GM18909 (cell line): ENCODE results near the gene C1orf198.

Source experiments
- ATAC-seq: cut with Tn5 transposase; IDR thresholded peaks from one replicate; pipeline ENCODE4 v1.9.1; 2021; ENCODE audit warnings: mild to moderate bottlenecking; ENCODE audit not compliant: unreplicated experiment, poor library complexity

The C1orf198 gene, protein sequence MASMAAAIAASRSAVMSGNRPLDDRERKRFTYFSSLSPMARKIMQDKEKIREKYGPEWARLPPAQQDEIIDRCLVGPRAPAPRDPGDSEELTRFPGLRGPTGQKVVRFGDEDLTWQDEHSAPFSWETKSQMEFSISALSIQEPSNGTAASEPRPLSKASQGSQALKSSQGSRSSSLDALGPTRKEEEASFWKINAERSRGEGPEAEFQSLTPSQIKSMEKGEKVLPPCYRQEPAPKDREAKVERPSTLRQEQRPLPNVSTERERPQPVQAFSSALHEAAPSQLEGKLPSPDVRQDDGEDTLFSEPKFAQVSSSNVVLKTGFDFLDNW

DNA sequence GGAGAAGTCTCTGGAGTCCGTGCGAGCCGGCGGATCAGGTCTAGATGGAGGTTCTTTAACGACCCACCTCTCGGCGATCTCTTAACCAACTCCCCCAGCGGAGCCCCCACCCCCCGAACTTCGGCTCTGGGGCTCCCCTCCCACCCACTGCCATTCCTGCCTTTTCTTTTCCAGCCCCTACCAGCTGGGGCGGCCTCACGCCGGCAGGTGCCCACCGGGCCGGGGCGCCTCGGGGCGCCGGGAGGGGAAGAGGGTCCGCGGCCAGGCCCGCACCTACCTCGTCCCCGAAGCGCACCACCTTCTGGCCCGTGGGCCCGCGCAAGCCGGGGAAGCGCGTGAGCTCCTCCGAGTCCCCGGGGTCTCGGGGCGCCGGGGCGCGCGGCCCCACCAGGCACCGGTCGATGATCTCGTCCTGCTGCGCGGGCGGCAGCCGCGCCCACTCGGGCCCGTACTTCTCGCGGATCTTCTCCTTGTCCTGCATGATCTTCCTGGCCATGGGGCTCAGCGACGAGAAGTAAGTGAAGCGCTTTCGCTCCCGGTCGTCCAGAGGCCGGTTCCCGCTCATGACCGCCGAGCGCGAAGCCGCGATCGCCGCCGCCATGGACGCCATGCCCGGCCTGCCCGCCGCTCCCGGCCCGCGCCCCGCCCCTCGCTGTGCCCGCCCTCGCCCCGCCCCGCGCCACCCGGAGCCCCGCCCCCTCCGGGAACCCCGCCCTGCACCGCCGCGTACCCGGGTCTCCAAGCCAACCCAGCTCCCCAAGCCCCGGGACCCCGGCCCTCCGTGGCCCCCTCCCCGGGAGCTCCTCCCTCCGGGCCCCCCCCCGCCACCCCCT lies at the start of gene C1orf198:
C1orf198 (minus strand) TSS at position 619 of the 833 bp plus-strand sequence; CDS start at position 610, 9 bp downstream.
- ATAC-seq, result peak; percentile 83

DNA sequence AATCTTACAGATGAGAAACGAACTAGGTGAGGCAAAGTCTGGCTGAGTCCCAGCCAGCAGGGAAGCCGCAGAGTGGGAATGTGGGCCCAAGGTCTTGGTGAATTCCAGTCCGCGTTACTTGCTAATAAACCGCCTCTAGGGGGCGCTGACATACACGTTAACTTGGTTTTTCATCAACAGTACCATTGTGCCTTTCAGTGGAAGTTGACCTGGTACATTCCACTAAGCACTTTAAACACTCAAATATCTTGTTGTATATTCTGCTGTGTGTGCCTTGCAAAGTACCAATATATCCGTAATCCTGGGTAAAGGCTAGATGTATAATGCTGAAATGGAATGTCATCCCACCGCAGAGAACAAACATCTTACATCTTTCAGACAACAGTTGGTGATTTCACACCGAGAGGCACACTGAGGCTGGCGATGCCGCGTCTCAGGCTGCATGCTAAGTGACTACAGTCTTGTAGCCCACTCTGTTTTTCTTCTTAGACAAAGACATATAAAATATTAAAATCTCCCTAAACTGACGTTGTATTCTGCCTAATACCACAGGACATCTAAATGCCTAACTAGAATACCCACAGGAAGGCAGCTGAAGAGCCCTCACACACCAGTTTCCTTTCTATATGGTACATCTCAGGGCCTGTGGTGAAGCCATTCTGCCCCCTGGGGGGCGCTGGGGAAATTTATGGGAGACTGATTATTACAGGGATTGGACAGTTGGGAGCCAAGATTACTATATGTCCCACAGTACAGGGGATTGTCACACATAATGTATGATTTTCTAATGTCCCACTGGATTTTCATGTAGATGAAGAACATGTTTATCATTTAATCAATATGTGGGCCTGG lies 49.2 kb upstream of the C1orf198 start:
- ATAC-seq, result peak; percentile 59

DNA sequence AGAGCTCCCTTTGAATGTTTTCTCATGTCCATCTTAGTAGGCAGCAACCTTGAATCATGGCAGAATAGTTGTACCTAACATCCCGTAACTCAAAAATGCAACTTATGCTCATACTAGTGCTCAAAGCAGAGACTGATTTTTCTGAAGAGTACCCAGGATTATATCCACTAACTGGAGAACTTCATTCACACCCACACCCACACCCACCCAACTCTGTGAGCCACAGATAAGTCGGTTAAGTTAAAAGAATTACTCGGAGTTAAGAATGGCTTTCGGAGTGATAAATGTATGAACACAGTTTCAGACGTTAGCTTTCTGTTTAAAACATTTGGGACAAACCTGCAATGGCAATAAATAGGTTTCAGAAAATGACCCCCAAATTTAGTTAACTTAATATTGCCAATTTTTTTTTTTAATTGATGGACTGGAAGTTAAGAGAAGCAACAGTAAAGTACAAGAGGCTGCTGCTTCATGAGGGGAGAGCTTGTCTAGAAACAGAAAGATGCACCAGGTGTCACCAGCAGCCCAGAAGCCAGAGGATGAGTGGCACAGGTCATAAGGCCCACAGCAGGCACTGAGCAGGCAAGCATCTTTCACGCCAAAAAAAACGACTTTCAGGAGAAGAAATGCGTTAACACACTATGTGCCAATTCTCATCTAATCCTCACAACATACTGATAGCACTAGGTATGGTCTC lies 48.4 kb upstream of the C1orf198 start:
- ATAC-seq, result no peak

DNA sequence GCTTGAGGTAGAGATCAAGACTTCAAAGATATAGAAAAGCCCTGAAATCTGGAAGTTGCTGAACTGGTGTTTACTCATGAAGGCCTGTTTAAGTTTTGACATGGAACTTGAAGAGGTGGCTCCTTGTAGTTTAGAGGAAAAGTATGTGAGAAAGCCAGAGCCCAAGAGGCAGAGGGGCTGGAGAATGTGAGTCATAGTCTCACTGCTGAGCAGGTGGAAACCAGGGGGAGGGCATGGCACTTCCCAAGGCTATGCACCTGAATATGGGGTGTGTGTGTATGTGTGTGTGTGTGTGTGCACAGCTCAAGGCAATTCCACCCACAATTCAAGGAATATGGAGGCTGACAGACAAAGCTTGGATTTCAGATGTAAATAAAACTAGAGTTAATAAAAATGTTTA lies 46.8 kb upstream of the C1orf198 start:
- no peak for ATAC-seq

DNA sequence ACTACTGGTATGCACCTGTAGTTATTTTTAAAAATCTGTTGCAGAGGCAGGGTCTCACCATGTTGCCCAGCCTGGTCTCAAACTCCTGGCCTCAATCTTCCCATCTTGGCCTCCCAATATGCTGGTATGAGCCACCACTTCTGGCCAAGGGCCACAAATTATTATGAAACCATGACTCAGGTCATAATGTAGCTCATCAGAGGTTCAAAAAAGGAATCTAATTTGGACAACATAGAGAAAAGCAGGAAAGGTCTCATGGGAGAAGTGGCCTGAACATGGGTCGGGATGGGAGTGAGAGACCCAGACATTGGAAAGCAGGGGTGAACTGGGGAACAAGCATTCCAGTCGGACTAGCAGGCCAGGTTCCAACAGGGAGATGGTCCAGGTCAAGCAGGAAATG lies 45.2 kb upstream of the C1orf198 start:
- ATAC-seq, result no peak

DNA sequence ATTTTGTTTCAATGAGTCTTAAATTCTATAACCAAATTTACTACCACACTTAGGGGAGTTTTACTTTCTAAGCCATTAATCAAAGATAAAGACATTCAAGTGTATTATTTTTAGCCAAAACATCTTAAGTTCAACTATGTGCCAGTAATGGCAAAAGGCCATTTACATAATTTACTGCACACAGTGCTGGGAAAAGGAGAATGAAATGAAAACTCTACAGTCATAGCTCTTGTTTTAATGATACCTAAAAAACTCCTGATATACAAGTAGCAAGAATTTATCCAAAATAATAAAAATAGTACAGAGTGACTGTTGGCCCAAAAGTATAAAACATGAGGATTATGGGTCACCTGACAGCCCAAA lies 42.4 kb upstream of the C1orf198 start:
- no peak for ATAC-seq

DNA sequence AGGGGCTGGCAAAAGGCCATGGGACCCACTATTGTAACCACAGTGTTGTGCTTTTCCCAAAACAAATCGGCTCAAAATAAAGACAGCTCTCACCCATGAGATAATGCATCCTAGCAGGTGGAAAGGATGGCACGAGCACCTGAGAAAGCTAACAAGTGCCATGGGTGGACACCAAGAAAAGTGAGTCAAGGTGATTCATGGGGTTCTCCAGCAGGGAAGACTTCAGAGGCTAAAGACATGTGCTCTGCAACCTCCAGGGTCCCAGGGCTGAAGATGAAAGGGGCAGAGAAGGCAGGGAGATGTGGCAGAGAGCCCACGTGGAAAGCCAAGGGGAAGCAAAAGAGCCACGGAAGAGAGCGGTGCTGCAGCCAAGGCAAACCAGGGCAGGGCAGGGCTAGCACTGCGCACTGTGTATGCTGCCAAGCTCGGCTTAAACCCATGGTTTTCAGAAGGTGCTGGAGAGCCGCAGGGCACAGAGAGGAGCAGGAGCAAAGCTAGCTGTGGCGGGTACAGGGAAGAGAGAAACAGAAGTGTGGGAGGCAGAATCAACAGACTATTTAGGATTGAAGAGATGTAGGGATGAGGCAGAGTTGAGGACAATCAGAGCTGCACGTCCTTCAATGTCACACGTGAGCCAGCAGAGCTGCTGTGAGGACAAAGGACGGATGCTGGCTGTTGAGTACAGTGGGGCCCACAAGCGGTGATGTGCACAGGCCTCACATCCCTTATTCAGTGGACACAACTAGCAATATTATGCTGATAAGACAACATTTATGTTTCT lies 41.8 kb upstream of the C1orf198 start:
- ATAC-seq, result no peak

DNA sequence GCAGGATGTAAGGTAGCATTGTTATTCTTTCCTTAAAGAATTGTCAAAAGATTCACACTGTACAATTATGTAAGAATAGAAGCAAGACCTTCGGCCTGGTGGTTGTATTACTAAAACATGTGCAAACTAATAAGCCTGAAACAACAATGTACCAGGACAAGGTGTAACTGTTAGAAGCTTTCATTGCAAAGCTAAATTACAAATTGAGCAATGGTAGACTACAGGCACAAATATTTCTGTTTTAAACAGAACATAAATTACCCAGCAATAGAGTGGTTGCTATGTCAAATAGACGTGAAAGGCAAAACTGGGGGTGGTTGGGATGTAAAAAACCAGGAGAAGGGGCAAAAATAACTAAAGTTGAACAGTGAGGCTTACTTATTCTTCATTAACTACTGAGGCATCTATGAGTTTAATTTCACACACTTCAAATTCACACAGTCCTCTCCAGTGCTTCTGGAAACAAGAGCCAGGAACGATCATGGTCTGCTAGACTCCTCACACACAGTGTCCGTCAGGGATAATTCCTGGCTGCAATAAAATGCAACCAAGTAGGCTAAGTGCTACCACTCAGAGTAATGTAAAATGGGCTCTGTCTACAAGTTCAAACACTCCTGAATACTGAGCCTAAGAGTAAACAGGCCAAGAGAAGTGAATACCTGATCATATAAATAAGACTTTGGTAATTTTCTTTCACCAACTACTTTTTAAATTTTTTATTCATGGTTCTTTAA lies 39.3 kb upstream of the C1orf198 start:
- no peak for ATAC-seq

DNA sequence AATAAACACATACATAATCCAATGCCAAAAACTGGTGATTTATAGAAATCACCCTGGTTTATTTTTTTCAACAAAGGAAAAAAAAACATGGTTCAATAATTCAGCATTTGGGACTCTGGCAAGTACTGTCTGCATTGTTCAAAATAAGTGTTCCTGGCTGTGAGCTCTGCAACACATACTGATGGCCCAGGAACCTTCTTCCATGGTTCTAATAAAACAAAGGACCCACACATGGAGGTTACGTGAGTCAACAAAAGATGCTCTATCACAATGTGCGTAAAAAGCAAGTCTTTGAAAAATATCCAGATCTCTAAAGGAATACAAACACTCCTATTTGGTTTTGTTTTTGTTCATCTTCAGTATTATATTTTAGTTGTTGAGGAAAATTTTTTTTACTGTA lies 37.9 kb upstream of the C1orf198 start:
- ATAC-seq, result no peak

DNA sequence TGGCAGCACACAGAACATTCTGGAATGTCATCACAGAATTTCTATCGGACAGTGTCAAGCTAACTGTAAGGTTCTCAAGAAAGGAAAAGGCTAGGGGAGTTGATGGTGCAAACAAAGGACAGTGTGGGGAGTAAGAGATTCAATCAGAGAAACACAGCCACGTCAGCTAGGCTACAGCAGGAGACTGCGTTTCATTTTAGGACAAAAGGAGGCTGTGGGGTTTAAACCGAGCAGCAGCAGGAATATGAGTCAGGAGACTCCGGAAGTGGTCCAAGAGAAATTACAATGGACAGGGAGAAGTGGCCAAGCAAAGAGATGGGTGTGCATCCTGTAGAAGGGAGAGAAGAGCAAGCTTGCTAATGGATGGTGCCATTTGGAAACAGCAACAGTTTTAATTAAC lies 37.4 kb upstream of the C1orf198 start:
- no peak for ATAC-seq

DNA sequence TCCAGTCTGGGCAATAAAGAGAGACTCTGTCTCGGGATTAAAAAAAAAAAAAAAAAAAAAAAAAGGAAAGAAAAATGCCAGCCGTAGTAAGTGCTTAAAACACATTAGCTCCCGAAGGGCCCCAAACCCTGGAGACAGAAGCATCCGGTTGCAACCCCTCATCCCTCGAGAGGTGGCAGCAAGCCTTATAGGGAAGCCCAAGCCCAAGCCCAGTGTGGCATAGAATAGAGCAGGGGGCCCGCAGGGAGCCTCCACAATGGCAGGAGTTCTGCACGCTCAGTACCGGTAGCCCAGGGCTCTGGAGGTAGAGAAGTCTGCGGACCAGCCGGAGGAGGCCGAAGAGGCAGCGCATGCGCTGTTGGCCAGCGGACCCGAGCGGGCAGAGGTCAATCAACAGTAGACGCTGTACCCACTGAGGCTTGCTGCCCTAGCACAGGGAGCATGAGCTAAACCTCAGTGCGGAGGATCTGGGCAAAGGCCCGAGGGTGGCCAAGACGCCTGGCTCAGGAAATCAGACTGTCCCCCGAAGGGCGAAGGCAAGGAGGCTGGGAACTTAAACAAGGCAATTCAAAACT lies 34.1 kb upstream of the C1orf198 start:
- no peak for ATAC-seq

DNA sequence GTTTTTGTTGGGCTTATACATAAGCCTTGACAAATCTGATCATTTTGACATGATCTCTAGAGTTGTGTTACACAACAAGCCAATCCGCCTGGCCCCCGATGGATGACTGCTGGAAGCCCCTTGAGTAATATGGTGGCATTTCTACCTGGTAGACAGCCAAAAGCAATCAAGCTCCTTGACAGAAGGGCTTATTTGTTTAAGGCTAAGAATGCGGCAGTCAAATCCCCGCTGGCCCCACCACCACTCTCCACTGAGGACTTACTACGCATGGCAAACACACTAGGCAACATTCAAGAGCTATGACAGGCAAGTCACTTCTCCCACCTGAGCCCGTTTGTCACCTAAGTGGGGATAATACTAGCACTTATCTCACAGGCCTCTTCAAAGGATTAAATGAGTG lies 33.4 kb upstream of the C1orf198 start:
- ATAC-seq, result no peak

DNA sequence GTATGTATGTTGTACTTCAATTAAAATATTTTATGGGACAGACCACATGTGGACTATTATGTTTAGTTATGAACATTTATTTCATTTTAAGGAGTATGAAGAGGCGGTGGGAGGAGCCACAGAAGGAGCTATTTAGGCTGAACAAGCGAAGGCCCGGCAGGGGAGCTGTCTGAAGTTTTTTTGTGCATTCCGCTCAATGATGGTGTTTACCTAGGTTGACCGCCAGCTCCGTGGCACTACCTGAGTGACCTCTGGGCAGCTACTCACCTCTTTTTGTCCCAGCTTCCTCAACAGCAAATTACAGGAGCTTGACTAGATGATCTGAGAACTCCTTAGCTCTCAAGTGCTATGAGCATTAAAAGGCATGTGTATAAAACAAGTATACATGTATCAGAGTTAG lies 32.7 kb upstream of the C1orf198 start:
- no peak for ATAC-seq

DNA sequence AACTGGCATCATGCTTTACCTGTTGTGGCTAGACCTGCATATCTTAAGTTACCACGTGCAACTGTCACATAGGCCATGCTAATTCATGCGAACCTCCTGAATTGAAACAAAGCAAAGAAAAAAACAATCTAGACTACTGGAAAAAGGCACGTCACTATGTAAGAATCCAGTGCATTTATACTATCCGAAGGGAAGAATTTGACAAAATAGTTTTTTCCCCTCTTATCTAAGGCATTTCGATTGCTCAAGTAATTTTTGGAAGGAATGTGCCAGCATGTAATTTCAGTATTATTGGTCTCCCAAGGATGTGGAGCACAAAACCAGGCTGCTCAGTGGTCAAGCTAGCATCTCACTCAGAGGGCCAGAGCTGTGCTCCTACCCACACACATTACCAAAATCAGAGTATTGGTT lies 31.5 kb upstream of the C1orf198 start:
- ATAC-seq, result no peak

DNA sequence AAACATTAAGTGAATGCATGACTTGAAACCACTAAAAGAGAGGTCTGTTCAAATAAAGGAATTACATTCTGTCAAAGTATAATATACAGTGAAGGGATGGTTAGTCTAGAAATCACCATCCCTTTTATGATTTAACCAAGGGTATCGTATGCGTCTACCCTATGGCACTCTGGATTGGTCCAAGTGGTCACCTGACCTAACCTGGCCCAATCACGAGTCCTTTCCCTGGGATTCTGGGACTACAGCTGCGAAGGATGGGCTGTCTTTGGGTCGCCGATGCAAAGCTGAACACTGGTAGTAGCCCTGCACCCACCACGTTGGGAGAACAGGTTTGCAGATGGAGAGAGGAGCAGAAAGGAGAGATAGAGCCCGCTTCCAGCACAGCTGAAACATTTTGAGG lies 30.4 kb upstream of the C1orf198 start:
- ATAC-seq, result no peak

DNA sequence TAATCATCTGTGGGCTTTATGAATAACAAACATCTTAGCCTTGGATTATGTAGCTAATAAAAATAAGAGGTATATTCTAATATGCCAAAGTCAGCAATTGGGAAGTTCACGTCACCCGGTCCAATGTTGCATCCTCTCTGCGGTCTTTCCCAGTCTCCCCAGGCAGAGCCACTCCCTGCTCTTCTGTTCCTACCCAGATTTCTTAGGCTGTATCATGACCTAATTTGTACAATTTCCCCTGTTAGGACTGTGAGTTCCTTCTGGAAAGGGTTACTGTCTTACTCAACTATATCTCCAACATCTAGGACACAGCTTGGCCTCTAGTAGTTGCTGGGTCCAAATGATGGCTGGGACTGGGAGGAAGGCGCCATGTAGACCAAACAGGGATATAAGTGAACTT lies 29.8 kb upstream of the C1orf198 start:
- ATAC-seq, result no peak

DNA sequence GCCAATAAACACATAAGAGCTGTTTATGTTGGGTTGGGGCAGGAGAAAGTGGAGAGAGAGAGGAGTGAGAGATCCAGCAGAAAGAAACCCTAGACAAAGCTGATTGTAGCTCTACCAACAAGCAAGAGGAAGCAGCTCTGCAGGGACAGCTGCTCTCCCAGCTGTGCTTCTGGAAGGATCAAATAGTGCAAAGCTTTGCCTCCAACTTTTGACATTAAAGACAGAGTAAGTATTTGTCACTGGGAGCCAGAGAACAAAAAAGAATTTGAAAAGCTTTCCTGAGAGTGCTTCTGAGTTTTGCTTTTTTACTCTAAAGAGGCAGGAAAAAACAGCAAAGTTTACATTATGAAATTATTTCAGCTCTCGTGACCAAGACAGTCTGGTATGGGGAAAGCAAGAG lies 28.5 kb upstream of the C1orf198 start:
- ATAC-seq, result no peak

DNA sequence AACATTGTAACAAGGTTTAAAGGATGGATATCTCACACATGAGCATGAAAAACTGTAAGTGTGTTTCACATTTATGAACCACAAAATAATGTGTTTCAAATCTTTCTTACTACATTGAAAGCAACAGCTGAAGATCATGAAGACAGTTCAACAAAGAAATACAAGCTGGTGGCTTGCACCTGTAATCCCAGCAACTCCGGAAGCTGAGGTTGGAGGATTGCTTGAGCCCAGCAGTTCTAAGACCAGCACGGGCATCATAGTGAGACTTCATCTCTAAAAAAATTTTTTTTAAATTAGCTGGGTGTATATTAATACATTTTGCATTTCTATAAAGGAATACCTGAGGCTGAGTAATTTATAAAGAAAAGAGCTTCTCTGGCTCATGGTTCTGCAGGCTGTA lies 27.1 kb upstream of the C1orf198 start:
- ATAC-seq, result no peak

DNA sequence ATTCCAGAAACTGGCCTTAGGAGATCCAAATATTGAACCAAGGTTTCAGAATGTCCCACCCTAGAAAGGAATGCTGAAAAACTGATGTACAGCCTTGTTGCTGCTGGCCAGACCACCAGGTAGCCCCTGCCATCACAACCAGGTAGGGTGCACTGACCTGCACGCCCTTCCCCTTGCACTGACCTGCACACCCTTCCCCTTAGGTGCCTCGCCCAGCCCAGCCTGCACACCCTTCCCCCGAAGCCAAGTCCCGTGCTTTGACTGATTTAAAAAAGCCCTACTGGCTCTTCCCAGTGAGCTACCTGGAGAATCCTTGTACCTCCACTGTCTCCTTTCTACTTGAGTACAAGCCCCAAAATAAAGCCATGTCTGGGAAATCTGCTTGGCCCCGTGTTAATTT lies 26.3 kb upstream of the C1orf198 start:
- no peak for ATAC-seq
